Liver (tissue), 3 donors: ENCODE results near the gene MICAL2.

Experiments used
- GABPA ChIP-seq, 2 donors: IDR thresholded peaks in 1 of 2; conservative IDR thresholded peaks in 1 of 2; 2 replicates each; pipeline ENCODE4 v1.6.1; 2016; ENCODE audit warnings: antibody characterized with exemption in 2 of 2, mild to moderate bottlenecking in 1 of 2, moderate library complexity in 1 of 2
- HNF4G ChIP-seq: IDR thresholded peaks from 2 replicates; pipeline ENCODE4 v1.6.1; 2016; ENCODE audit warnings: antibody characterized with exemption
- JUND ChIP-seq, 2 donors: IDR thresholded peaks; 2 replicates each; pipeline ENCODE4 v1.6.1; 2016; ENCODE audit warnings: antibody characterized with exemption in 2 of 2
- RAD21 ChIP-seq, 2 donors: IDR thresholded peaks; 2 replicates each; pipeline ENCODE4 v1.6.1; 2016; ENCODE audit warnings: antibody characterized with exemption in 2 of 2, mild to moderate bottlenecking in 2 of 2
- TAF1 ChIP-seq: conservative IDR thresholded peaks from 2 replicates; pipeline ENCODE4 v1.6.1; 2016; ENCODE audit warnings: antibody characterized with exemption, mild to moderate bottlenecking
- YY1 ChIP-seq: IDR thresholded peaks from 2 replicates; pipeline ENCODE4 v1.6.1; 2016; ENCODE audit warnings: antibody characterized with exemption, mild to moderate bottlenecking
- TF ChIP-seq, protein P1 (sequence below): fragments of 150-350 bp; IDR thresholded peaks from 2 replicates; pipeline ENCODE4 v1.5.1; 2017; ENCODE audit warnings: improper control_type of control experiment, low read depth, low read length; ENCODE audit not compliant: missing input control
- TF ChIP-seq, protein P2 (sequence below): IDR thresholded peaks from 2 replicates; pipeline ENCODE4 v1.6.1; 2016; ENCODE audit warnings: antibody characterized with exemption, mild to moderate bottlenecking
- donor health status: healthy.
- donor health status: healthy.

DNA sequence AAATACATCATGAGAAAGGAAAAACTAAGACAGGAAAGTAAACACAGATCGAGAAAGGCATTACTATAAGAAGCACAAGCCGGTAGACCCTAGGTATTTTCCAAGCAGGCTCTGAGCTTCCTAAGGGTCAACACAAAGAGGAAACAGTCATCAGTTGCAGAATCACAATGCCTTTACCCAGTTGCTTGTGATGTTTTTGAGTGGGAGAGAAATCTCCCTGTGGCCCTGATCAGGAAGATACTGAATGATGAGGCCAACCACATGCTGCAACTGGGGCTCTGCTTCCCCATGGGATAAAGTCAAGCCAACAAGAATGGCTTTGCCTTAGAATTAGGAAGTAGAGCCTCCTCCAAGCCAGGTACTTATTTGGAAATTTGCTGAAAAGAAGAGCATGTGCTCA, 132.6 kb downstream of the MICAL2 start:
- TF ChIP-seq, protein P1, sequence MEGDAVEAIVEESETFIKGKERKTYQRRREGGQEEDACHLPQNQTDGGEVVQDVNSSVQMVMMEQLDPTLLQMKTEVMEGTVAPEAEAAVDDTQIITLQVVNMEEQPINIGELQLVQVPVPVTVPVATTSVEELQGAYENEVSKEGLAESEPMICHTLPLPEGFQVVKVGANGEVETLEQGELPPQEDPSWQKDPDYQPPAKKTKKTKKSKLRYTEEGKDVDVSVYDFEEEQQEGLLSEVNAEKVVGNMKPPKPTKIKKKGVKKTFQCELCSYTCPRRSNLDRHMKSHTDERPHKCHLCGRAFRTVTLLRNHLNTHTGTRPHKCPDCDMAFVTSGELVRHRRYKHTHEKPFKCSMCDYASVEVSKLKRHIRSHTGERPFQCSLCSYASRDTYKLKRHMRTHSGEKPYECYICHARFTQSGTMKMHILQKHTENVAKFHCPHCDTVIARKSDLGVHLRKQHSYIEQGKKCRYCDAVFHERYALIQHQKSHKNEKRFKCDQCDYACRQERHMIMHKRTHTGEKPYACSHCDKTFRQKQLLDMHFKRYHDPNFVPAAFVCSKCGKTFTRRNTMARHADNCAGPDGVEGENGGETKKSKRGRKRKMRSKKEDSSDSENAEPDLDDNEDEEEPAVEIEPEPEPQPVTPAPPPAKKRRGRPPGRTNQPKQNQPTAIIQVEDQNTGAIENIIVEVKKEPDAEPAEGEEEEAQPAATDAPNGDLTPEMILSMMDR = no peak
- no peak for TF ChIP-seq RAD21 (IDR thresholded peaks at IDR 0.05)
- TF ChIP-seq YY1 = no peak
- no peak for TF ChIP-seq HNF4G
- no peak for TF ChIP-seq TAF1
- no peak for TF ChIP-seq GABPA (IDR thresholded peaks at IDR 0.05 in 1 of 2, conservative IDR thresholded peaks at IDR 0.05 in 1 of 2)
- no peak for TF ChIP-seq JUND (IDR thresholded peaks at IDR 0.05)
- TF ChIP-seq, protein P2, sequence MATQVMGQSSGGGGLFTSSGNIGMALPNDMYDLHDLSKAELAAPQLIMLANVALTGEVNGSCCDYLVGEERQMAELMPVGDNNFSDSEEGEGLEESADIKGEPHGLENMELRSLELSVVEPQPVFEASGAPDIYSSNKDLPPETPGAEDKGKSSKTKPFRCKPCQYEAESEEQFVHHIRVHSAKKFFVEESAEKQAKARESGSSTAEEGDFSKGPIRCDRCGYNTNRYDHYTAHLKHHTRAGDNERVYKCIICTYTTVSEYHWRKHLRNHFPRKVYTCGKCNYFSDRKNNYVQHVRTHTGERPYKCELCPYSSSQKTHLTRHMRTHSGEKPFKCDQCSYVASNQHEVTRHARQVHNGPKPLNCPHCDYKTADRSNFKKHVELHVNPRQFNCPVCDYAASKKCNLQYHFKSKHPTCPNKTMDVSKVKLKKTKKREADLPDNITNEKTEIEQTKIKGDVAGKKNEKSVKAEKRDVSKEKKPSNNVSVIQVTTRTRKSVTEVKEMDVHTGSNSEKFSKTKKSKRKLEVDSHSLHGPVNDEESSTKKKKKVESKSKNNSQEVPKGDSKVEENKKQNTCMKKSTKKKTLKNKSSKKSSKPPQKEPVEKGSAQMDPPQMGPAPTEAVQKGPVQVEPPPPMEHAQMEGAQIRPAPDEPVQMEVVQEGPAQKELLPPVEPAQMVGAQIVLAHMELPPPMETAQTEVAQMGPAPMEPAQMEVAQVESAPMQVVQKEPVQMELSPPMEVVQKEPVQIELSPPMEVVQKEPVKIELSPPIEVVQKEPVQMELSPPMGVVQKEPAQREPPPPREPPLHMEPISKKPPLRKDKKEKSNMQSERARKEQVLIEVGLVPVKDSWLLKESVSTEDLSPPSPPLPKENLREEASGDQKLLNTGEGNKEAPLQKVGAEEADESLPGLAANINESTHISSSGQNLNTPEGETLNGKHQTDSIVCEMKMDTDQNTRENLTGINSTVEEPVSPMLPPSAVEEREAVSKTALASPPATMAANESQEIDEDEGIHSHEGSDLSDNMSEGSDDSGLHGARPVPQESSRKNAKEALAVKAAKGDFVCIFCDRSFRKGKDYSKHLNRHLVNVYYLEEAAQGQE = no peak
